Activated T-helper 2 cell treated with anti-CD3 and anti-CD28 coated beads, Interferon-gamma antibody, Interleukin-2, Interleukin-4, amounts not matched to agents 10 μg/mL and 5 μg/mL and 100 μg/mL, durations not matched to agents 14 hours and 24 hours and 36 hours (primary cell): ENCODE results near the gene AOPEP. TPM values are rescaled to one million over a fixed set of nuclear protein-coding genes. Genes with fewer than 3 reads are reported as not detected.

ENCODE experiments used
- DNase-seq: peaks from one replicate; pipeline ENCODE4 v3.0.0; 2021; ENCODE audit warnings: low spot score
- H3K27ac Mint-ChIP-seq: one replicate; pipeline ENCODE4 v1.8.0; 2021; ENCODE audit warnings: mixed read lengths
- H3K27me3 Mint-ChIP-seq: one replicate; pipeline ENCODE4 v1.8.0; 2021; ENCODE audit warnings: low read depth, mixed read lengths
- H3K36me3 Mint-ChIP-seq: one replicate; pipeline ENCODE4 v1.8.0; 2021; ENCODE audit warnings: low read depth, mixed read lengths
- H3K4me1 Mint-ChIP-seq: one replicate; pipeline ENCODE4 v1.8.0; 2021; ENCODE audit warnings: low read depth, mixed read lengths
- H3K4me3 Mint-ChIP-seq: one replicate; pipeline ENCODE4 v1.8.0; 2021; ENCODE audit warnings: low read depth, mild to moderate bottlenecking, moderate library complexity, mixed read lengths
- H3K9me3 Mint-ChIP-seq: one replicate; pipeline ENCODE4 v1.8.0; 2021; ENCODE audit warnings: mixed read lengths
- intact Hi-C: fragments of 100-400 bp; cut with micrococcal nuclease; formaldehyde crosslinking; loops from one replicate; pipeline ENCODE4 v1.15.1; 2023
- total RNA-seq: library from RNA; stranded (reverse); gene quantifications from 2 replicates; pipeline ENCODE4 v1.2.3, GENCODE V29; 2022

The AOPEP gene
- total RNA-seq, 1 donor from 2014 or later, result 24.6 TPM

- Mint-ChIP-seq H3K9me3 (no peaks in the 10 kb centered on the region), H3K36me3 (peaks cover 13% of the 10 kb centered on the region), H3K27me3 (no peaks in the 10 kb centered on the region), H3K27ac (no peak overlapping the region), H3K4me1 (no peaks in the 10 kb centered on the region), H3K4me3 (no peak overlapping the region)
- DNase-seq, result no peak
- intact Hi-C loops, result no loop called here
Measured at GRCh38 chr9:95083086-95083768, 356.7 kb downstream of the AOPEP start.

DNA sequence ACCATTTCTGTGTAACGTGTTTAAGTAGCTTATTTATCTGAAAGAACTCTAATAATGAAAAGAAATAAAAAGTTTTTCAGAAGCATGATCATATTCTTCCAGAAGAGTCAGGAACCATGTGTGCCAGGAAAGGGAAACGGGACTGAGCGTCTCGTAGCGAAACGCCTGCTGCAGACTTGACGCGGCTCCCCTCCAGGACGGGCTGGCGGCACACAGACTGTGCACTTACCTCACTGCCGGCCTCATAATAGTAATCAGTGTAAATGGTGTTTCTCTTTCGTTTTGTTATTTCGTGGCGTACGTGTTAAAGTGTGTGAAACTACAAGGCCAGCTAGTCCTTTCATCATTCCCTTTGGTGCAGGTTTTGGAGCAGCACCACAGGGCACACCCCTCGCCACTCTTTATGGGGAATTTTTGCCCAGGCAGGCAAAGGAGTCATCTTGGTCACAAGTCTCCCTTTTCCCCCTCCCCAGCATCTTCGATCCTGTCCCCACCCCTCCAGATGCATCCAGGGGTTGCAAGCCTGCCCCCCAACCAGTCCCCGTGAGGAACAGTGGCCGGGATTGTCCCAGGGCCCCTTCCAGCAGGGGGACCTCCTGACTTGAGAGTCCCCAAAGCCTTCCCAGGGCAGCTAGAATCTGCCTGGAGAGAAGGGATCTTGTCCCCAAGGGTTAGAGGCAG, 357.9 kb downstream of the AOPEP start:
- Mint-ChIP-seq H3K4me1 (no peaks in the 10 kb centered on the region), H3K9me3 (no peaks in the 10 kb centered on the region), H3K36me3 (peaks cover 13% of the 10 kb centered on the region), H3K27me3 (no peaks in the 10 kb centered on the region), H3K4me3 (no peak overlapping the region), H3K27ac (no peak overlapping the region)
- no peak for DNase-seq
- intact Hi-C loops, result no loop called here

DNA sequence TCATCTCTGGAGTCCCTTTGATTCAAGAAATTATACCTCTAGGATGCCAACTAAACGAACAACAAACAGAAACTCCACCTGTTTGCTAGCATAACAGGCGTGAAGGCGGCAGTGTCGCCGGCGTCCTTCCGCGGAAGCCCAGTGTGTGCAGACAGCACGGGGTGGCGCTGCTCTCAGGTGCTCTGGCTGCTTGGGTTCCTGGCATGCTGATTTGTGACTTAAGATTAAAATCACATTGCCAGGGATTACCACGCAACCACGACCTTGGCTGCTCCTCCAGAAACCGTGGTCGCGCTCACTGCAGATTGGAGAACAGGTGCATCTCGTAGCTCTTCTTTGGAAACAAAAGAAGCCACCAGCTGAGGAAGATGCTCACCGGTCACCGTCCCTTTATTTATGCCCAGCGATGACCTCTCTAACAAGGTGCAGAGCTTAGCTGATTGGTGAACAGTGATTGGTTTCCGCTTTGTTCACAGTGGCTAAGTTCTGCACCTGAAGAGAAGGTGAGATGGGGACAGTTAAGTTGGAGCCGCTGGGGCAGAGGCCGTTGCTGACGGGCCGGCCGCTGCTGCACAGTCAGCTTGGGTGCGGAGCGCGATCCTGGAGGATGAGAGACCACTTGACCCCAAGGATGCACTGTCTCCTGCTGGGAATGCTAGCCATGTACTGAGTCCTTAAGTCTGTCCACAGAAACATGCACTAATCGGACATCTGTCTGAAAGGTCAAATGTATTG, 358.7 kb downstream of the AOPEP start:
- intact Hi-C loops, result no loop called here
- Mint-ChIP-seq H3K4me3 (no peak overlapping the region), H3K36me3 (peaks cover 13% of the 10 kb centered on the region), H3K4me1 (no peaks in the 10 kb centered on the region), H3K9me3 (no peaks in the 10 kb centered on the region), H3K27me3 (no peaks in the 10 kb centered on the region), H3K27ac (no peak overlapping the region)
- no peak for DNase-seq

DNA sequence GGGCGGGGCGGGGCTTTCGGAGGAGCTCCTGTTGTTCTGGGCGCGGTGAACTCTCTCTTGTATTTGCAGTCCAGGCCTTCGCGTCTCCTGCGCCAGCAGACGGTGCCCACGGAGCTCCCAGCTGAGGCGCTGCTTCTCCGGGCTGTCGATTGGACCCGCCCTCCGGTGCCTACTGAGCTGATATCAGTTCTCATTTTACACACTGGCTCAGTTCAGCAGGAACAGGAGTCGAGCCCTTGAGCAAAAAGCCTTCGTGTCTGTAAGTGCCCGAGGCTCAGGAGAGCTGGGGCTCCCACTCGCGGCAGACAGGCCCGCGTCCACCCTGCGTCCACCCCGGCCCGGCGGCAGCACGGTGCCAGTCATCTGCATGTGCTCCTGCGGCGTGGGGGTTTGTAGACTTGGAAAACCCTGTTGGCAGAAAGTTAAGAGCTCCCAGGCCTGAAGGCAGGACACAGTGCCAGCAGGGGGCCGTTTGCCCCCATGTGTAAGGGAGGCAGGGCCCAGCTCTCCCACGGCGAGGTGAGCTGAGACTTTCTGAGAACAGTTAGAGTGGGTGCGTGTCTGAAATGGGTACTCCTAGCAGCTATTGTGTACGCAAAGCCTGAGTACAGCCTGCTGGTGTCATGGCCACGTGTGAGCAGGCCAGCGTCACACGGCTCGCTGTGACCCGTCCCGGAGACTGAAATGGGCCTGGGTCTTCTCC, 359.5 kb downstream of the AOPEP start:
- Mint-ChIP-seq H3K27me3 (no peaks in the 10 kb centered on the region), H3K36me3 (peaks cover 13% of the 10 kb centered on the region), H3K4me3 (no peak overlapping the region), H3K27ac (no peak overlapping the region), H3K4me1 (no peaks in the 10 kb centered on the region), H3K9me3 (no peaks in the 10 kb centered on the region)
- no peak for DNase-seq
- intact Hi-C loops, result no loop called here

DNA sequence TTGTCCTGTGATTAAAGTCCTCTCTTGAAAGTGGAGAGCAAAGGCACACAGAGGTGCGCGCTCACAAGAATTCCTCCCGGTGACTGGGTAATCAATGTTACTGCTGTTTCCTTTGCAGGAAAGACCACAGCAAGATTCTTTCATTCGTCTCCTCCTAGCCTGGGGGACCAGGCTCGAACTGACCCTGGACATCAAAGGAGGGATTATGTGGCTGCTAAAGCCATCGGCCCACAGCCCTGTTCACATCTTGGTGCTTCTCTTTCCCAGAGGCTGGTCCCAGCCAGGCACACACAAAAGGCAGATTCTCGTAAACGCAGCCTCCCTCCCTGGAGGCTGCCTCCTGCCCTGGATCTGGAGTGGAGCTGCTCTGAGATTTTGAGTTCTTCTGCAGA, 360.1 kb downstream of the AOPEP start:
- peaks cover 13% of the 10 kb centered on the region for H3K36me3 Mint-ChIP-seq
- no peaks in the 10 kb centered on the region for H3K4me1 Mint-ChIP-seq
- DNase-seq, result no peak
- H3K27ac Mint-ChIP-seq, result no peak overlapping the region
- intact Hi-C loops, result no loop called here
- H3K27me3 Mint-ChIP-seq, result no peaks in the 10 kb centered on the region
- H3K9me3 Mint-ChIP-seq, result no peaks in the 10 kb centered on the region
- no peak overlapping the region for H3K4me3 Mint-ChIP-seq

- peaks cover 4% of the 10 kb centered on the region for H3K4me1 Mint-ChIP-seq
- no peak overlapping the region for H3K4me3 Mint-ChIP-seq
- H3K9me3 Mint-ChIP-seq, result no peaks in the 10 kb centered on the region
- no peaks in the 10 kb centered on the region for H3K27me3 Mint-ChIP-seq
- DNase-seq, result no peak
- H3K36me3 Mint-ChIP-seq, result peaks cover 4% of the 10 kb centered on the region
- intact Hi-C loops, result no loop called here
- no peak overlapping the region for H3K27ac Mint-ChIP-seq
Measured at GRCh38 chr9:95087659-95088242, 361.3 kb downstream of the AOPEP start.

DNA sequence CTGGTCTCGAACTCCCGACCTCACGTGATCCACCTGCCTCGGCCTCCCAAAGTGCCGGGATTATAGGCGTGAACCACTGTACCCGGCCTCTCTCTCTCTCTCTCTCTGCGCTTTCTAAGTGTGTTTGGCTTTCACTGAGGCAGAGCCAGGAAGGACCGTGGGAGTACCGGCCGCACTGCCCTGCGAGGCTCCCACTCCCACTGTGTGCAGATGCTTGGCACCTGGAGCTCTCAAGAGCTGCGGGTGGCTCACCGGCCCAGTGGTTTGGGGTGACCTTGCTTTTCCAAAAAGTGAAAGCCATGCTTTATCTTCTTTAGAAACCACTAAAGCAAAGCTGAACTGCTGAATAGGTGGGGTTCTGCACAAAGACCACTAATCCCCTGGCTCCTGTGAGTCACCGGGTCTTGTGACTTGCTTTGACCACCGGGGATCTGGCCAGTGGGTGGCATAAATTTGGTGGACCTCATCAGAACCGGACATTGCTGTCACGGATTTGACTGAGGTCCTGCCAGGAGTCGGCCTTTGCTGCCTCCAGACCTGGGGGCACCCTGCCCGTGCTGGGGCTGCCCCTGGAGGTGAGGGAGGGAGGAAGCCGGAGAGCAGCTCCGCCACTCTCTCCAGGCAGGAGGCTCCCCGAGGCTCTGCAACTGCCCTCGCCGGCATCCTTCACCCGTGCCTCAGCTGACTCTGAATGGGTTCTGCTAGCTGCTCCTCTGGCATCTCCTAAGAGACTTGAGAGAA, 362.1 kb downstream of the AOPEP start:
- intact Hi-C loops, result no loop called here
- DNase-seq, result no peak
- H3K4me3 Mint-ChIP-seq, result no peak overlapping the region
- peaks cover 4% of the 10 kb centered on the region for H3K36me3 Mint-ChIP-seq
- no peaks in the 10 kb centered on the region for H3K27me3 Mint-ChIP-seq
- H3K27ac Mint-ChIP-seq, result no peak overlapping the region
- peaks cover 7% of the 10 kb centered on the region for H3K4me1 Mint-ChIP-seq
- no peaks in the 10 kb centered on the region for H3K9me3 Mint-ChIP-seq

- no peak for DNase-seq
- H3K4me3 Mint-ChIP-seq, result no peak overlapping the region
- H3K9me3 Mint-ChIP-seq, result no peaks in the 10 kb centered on the region
- intact Hi-C loops, result no loop called here
- H3K36me3 Mint-ChIP-seq, result peaks cover 4% of the 10 kb centered on the region
- H3K27ac Mint-ChIP-seq, result no peak overlapping the region
- no peaks in the 10 kb centered on the region for H3K27me3 Mint-ChIP-seq
- peaks cover 7% of the 10 kb centered on the region for H3K4me1 Mint-ChIP-seq
Measured at GRCh38 chr9:95089257-95090022, 362.9 kb downstream of the AOPEP start.

DNA sequence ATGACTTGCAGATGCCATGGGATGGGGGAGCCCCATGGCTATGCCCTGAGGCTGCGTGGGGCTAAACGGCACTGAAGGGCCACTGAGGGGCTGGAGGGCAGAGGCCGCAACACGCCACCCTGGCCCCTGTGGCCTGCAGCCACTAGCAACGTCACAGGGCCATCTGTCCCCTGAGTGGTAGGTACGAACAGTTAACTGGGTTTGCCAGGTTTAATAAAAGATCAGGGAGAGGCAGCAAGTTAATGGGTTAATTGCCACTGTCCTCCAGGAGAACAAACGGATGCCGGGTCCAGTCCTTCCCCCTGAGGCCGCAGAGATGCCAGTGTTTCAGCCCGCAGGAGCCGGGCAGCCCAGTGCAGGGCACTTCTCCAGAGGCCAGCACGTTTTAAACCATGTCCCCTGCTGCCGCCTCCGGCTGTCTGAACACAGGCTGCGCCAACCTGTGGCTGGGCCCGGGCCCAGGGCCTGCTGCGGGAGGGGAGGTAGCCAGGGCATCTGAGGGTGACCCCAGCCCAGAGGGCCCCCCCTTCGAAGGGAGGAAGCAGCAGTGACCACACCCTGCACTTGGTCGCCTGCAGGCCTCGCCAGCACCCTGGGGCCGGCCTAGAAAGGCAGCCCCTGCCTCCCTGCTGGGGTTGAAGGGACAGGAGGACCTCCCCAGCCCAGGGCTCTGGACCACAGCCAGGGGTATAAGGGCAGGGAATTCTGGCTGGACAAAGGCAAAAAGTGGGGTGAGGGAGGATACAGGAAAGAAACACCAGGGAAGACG, 363.7 kb downstream of the AOPEP start:
- peaks cover 4% of the 10 kb centered on the region for H3K36me3 Mint-ChIP-seq

DNA sequence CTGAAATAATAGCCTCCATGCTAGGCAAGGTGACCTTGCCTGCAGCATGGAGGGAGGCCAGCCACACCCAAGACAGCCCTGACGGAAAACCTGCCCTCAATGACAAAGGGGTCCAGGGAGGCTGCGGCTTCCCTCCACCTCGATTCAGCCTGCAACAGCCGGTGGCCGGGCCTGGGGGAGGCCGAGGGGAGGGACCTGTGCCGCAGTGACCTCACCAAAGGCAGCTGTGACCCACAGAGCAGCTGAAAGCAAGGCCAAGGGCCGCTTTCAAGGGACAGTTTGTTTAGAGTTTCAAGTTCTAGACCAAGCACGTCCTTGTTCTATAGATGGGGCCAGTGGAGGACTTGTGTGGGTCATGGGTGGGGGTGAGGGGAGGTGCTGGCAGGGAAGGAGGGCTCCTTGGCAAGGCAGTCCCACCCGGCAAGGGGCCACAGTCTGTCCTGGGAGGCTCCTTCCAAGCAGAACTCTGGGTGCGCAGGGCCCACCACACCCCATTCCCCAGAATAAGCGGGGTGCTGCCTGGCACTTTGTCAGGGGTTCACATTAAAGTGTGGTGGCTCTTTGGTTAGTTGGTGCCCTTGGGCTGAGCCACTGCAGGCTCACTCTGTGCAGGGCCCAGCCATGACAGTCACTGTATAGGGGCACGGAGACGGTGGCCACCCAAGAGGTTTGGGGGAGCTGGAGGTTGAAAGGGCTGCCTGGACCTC, 364.5 kb downstream of the AOPEP start:
- Mint-ChIP-seq H3K36me3 (peaks cover 4% of the 10 kb centered on the region), H3K4me3 (no peak overlapping the region), H3K9me3 (no peaks in the 10 kb centered on the region), H3K27me3 (no peaks in the 10 kb centered on the region), H3K27ac (no peak overlapping the region), H3K4me1 (peaks cover 7% of the 10 kb centered on the region)
- no peak for DNase-seq
- intact Hi-C loops, result no loop called here

More for the DNA sequence above, 363.7 kb downstream of the AOPEP start:
- peaks cover 7% of the 10 kb centered on the region for H3K4me1 Mint-ChIP-seq
- H3K27me3 Mint-ChIP-seq, result no peaks in the 10 kb centered on the region
- no peaks in the 10 kb centered on the region for H3K9me3 Mint-ChIP-seq
- no peak overlapping the region for H3K27ac Mint-ChIP-seq
- intact Hi-C loops, result no loop called here
- H3K4me3 Mint-ChIP-seq, result no peak overlapping the region
- no peak for DNase-seq
